Upper lobe of left lung (tissue), 6 donors: ENCODE data around the gene GDI1. TPM values are rescaled to one million over a fixed set of nuclear protein-coding genes. Genes with fewer than 3 reads are reported as not detected.

Source experiments
- ATAC-seq, 2 donors: fragments of 200-7000 bp; cut with Tn5 transposase; one replicate each; pipeline ENCODE4 v1.9.1; 2022; ENCODE audit warnings: mild to moderate bottlenecking in 2 of 2, moderate library complexity in 2 of 2; ENCODE audit not compliant: low FRiP score in 2 of 2
- DNase-seq, 2 donors: peaks; one replicate each; pipeline ENCODE4 v3.0.0-alpha.2; 2019 to 2020
- H3K27ac ChIP-seq, 4 donors: fragments of 200-600 bp; sonication (generic); one replicate each; pipeline ENCODE4 v1.5.1; 2016 to 2019
- H3K27me3 ChIP-seq, 4 donors: fragments of 200-600 bp; sonication (generic); one replicate each; pipeline ENCODE4 v1.5.1; 2017 to 2019
- H3K36me3 ChIP-seq, 4 donors: fragments of 200-600 bp; sonication (generic); one replicate each; pipeline ENCODE4 v1.5.1; 2016 to 2019
- H3K4me1 ChIP-seq, 4 donors: fragments of 200-600 bp; sonication (generic); one replicate each; pipeline ENCODE4 v1.5.1; 2018 to 2019
- H3K4me3 ChIP-seq, 4 donors: fragments of 200-600 bp; sonication (generic); one replicate each; pipeline ENCODE4 v1.5.1; 2017 to 2019; ENCODE audit warnings: mild to moderate bottlenecking in 2 of 4, moderate library complexity in 1 of 4
- H3K9me3 ChIP-seq, 4 donors: fragments of 200-600 bp; sonication (generic); one replicate each; pipeline ENCODE4 v1.5.1; 2018 to 2019
- EP300 ChIP-seq, 4 donors: sonication (generic); formaldehyde crosslinking; IDR thresholded peaks; one replicate each; pipeline ENCODE4 v1.5.1; 2017; ENCODE audit warnings: antibody characterized with exemption in 4 of 4, control low read depth in 2 of 4
- POLR2A ChIP-seq, 4 donors: fragments of 450-650 bp; IDR thresholded peaks; one replicate each; pipeline ENCODE4 v1.5.1; 2016 to 2017; ENCODE audit warnings: antibody characterized with exemption in 4 of 4, mild to moderate bottlenecking in 2 of 4
- POLR2AphosphoS5 ChIP-seq, 2 donors: sonication (generic); formaldehyde crosslinking; IDR thresholded peaks; one replicate each; pipeline ENCODE4 v1.5.1; 2017; ENCODE audit warnings: antibody characterized with exemption in 2 of 2
- WGBS, 2 donors: methylation state at CpG; one replicate each; pipeline ENCODE4 v1.1.5; 2017 to 2018; 5-methylcytosine and 5-hydroxymethylcytosine counted together
- total RNA-seq, 6 donors: library from RNA; depleted of rRNA in 4 of 6; stranded (reverse); fragments of >200 nt in 4 of 6; gene quantifications; one replicate each; pipeline versions ENCODE4 v1.1.0 to v1.2.1, GENCODE V29; 2016 to 2021
- TF ChIP-seq, protein P1 (sequence below), 6 experiments: fragments of 450-650 bp in 4 of 6; fragments of 200-600 bp in 2 of 6; sonication (generic) in 2 of 6; IDR thresholded peaks; one replicate each; pipeline ENCODE4 v1.5.1; 2016 to 2019; ENCODE audit warnings: antibody characterized with exemption in 6 of 6
- donor health status: DM: no; HTN: no; CAD: no; lungs with moderate emphysema.
- donor health status: DM: no; HTN: yes; CAD: no; lungs with severe emphysema.

The GDI1 gene
- total RNA-seq, 6 donors from 2014 or later = 81.2 to 237 (median 96.0) TPM

DNA sequence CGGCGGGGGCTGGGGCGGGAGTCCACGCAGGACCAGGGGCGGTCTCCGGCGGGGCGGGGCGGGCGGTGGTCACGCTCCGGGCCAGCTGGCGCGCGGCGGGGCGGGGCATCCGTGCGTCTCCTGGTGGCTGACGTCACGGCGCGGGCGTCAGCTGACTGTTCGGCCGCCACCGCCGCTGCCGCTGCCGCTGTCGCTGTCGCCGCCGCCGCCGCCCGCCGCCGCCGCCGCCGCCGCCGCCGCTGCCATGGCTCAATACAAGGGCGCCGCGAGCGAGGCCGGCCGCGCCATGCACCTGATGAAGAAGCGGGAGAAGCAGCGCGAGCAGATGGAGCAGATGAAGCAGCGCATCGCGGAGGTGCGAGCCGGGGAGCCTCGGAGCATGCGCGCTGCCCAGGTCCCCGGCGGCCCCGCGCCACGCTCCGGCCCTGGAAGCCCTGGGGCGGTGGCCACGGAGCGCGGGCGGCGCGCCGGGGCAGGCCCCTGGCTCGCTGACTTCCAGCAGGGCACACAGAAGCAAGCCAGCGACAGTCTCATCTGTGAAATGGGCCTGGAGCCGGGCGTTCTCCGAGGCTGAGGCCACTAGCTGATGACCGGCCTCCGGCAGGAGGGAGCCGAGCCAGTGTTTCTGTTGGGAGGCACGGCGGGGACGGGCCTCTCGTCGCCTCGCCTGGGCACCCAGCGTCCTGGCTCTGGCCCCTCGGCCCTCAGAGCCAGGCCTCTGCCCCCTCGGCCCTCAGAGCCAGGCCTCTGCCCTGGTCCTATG, 7.2 kb downstream of the GDI1 start, which contains the start of gene FAM50A:
FAM50A (plus strand) TSS at position 150 of the 763 bp plus-strand sequence; CDS start at position 245, 95 bp downstream.
- H3K27me3 ChIP-seq = no peaks in the 10 kb centered on the region
- no peaks in the 10 kb centered on the region for H3K9me3 ChIP-seq
- ATAC-seq = peak in 1 of 2 donors; percentile 95
- TF ChIP-seq POLR2A (IDR thresholded peaks at IDR 0.05) (peak in 1 of 4 donors; percentile 56), POLR2AphosphoS5 (IDR thresholded peaks at IDR 0.05) (no peak)
- TF ChIP-seq, protein P1, sequence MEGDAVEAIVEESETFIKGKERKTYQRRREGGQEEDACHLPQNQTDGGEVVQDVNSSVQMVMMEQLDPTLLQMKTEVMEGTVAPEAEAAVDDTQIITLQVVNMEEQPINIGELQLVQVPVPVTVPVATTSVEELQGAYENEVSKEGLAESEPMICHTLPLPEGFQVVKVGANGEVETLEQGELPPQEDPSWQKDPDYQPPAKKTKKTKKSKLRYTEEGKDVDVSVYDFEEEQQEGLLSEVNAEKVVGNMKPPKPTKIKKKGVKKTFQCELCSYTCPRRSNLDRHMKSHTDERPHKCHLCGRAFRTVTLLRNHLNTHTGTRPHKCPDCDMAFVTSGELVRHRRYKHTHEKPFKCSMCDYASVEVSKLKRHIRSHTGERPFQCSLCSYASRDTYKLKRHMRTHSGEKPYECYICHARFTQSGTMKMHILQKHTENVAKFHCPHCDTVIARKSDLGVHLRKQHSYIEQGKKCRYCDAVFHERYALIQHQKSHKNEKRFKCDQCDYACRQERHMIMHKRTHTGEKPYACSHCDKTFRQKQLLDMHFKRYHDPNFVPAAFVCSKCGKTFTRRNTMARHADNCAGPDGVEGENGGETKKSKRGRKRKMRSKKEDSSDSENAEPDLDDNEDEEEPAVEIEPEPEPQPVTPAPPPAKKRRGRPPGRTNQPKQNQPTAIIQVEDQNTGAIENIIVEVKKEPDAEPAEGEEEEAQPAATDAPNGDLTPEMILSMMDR (IDR thresholded peaks at IDR 0.05) = peak in 4 of 6 experiments; percentile 38 to 56 (median 47)
- H3K4me3 ChIP-seq = peak within 1 kb of the TSS; percentile 33 to 70 (median 60)
- DNase-seq = peak; percentile 82 to 97
- WGBS, 2 donors = 46% methylated on average over 55 of the region's 94 CpGs; no CpG with 5 or more reads in 1 of the 2 donors
- H3K27ac ChIP-seq = peak within 1 kb of the TSS; percentile 66 to 90 (median 84)
- H3K36me3 ChIP-seq = peaks cover 0 to 56% (median 28%) of the 10 kb centered on the region in 4 donors
- H3K4me1 ChIP-seq = peaks cover 6 to 21% (median 7%) of the 10 kb centered on the region in 4 donors

DNA sequence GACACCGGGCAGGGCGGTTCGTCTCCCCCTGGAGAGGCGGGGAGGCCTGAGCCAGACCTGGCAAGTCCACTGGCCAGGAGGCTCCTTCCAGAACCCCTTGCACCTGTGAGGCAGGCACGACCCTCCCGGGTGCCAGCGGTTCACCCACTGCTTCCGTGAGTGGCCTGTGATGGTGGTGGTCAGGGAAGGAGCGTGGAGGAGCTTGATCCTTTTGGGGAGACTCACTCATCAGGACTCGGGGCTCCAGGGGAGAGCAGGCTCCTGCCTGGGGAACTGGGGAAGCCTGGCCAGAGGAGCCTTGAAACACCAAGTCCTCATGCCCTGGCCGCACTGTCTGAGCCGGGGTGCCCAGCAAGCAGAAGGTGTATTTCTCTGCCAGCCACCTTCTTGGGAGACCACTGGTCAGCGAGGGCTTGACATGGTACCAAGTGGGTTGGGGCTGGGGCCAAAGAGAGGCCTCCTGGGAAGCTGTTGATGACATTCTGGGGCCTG, 7.8 kb downstream of the GDI1 start:
- no peaks in the 10 kb centered on the region for H3K27me3 ChIP-seq

DNA sequence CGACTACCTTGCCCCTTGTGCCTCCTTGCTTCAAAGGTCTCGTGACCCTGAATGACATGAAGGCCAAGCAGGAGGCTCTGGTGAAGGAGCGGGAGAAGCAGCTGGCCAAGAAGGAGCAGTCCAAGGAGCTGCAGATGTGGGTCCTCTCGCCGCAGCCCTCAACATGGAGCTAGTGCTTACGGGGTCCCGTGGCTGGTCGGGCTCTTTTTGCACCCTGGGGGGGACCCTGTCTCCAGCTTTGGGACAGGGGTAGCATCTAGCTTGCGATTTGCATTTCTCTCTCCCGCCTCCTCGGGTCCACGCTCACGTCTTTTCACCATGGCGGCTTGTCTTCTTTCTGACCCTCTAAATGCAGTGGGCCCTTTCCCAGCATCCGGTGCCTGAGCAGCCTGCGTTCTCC, 8.8 kb downstream of the GDI1 start:
- Histone ChIP-seq H3K27ac (no peak overlapping the region), H3K27me3 (no peaks in the 10 kb centered on the region), H3K9me3 (no peaks in the 10 kb centered on the region), H3K4me1 (peaks cover 6 to 20% (median 7%) of the 10 kb centered on the region in 4 donors), H3K4me3 (no peak overlapping the region), H3K36me3 (peaks cover 0 to 60% (median 34%) of the 10 kb centered on the region in 4 donors)
- DNase-seq (no peak), ATAC-seq (no peak)
- TF ChIP-seq POLR2A (IDR thresholded peaks at IDR 0.05) = no peak
- WGBS, 2 donors = 87 to 98% methylated on average over 8 to 16 of the region's 16 CpGs

More for the DNA sequence above, 7.8 kb downstream of the GDI1 start:
- no peak for DNase-seq
- no peaks in the 10 kb centered on the region for H3K9me3 ChIP-seq
- peak overlapping the region; percentile 33 to 70 (median 60) for H3K4me3 ChIP-seq
- H3K36me3 ChIP-seq = peaks cover 0 to 61% (median 34%) of the 10 kb centered on the region in 4 donors
- ATAC-seq = no peak
- TF ChIP-seq EP300 (IDR thresholded peaks at IDR 0.05) (no peak), POLR2AphosphoS5 (IDR thresholded peaks at IDR 0.05) (no peak), POLR2A (IDR thresholded peaks at IDR 0.05) (no peak)
- TF ChIP-seq, protein P1 (IDR thresholded peaks at IDR 0.05) = no peak
- peak overlapping the region in 3 of 4 donors; percentile 72 to 90 (median 89) for H3K27ac ChIP-seq
- WGBS, 2 donors = 75 to 90% methylated on average over 2 to 9 of the region's 13 CpGs
- H3K4me1 ChIP-seq = peaks cover 6 to 20% (median 7%) of the 10 kb centered on the region in 4 donors

DNA sequence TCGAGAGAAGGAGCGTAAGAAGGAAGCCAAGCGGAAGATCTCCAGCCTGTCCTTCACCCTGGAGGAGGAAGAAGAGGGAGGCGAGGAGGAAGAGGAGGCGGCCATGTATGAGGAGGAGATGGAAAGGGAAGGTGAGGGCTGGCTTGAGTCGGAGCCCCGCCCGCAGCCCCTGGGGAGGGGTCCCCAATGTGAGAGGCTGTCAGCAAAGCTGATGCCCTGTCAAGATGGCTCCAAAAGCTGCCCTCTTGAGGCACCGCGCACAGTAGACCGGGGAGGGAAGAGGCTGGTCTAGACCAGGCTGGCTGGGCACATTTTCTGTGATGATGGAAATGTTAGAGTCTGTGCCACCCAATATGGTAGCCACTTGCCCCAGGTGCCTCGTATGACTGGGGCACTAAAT, 9.5 kb downstream of the GDI1 start:
- Histone ChIP-seq H3K4me1 (peaks cover 6 to 20% (median 7%) of the 10 kb centered on the region in 4 donors), H3K27ac (no peak overlapping the region), H3K4me3 (no peak overlapping the region), H3K36me3 (peaks cover 0 to 60% (median 33%) of the 10 kb centered on the region in 4 donors), H3K9me3 (no peaks in the 10 kb centered on the region), H3K27me3 (no peaks in the 10 kb centered on the region)
- TF ChIP-seq POLR2AphosphoS5 (IDR thresholded peaks at IDR 0.05) (no peak), EP300 (IDR thresholded peaks at IDR 0.05) (no peak), POLR2A (IDR thresholded peaks at IDR 0.05) (no peak)
- TF ChIP-seq, protein P1 (IDR thresholded peaks at IDR 0.05) = no peak
- ATAC-seq (no peak), DNase-seq (no peak)
- WGBS, 2 donors = 86 to 92% methylated on average over 8 to 12 of the region's 12 CpGs

DNA sequence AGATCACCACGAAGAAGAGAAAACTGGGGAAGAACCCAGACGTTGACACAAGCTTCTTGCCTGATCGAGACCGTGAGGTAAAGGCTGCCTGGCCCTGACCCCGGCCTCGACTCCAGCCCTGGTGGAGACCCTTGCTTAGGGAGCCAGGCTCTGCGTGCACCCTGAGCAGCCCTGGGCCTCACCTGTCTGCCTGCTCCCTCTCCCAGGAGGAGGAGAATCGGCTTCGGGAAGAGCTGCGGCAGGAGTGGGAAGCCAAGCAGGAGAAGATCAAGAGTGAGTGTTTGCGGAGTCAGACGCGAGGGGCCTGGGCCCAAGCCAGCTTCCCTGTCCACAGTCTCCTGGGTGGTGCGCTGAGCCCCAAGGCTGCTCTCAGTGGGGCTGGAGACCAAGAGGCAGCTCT, 11.5 kb downstream of the GDI1 start:
- WGBS, 2 donors = 91 to 97% methylated on average over 6 to 14 of the region's 14 CpGs
- Histone ChIP-seq H3K36me3 (peaks cover 0 to 50% (median 21%) of the 10 kb centered on the region in 4 donors), H3K9me3 (no peaks in the 10 kb centered on the region), H3K4me1 (peaks cover 6 to 20% (median 7%) of the 10 kb centered on the region in 4 donors), H3K27ac (no peak overlapping the region), H3K27me3 (no peaks in the 10 kb centered on the region), H3K4me3 (no peak overlapping the region)
- TF ChIP-seq, protein P1 (IDR thresholded peaks at IDR 0.05) = no peak
- TF ChIP-seq POLR2AphosphoS5 (IDR thresholded peaks at IDR 0.05) (no peak), POLR2A (IDR thresholded peaks at IDR 0.05) (no peak), EP300 (IDR thresholded peaks at IDR 0.05) (no peak)
- ATAC-seq (no peak), DNase-seq (no peak)
